Left ventricle myocardium inferior (tissue), 1 donor: Measurements from ENCODE around the gene IQCE. TPM values are rescaled to one million over a fixed set of nuclear protein-coding genes. Genes with fewer than 3 reads are reported as not detected.

ENCODE experiments used
- DNase-seq: peaks from one replicate; pipeline ENCODE4 v3.0.0-alpha.2; 2020
- H3K27ac ChIP-seq: fragments of 200-600 bp; replicated peaks from 2 replicates; pipeline ENCODE4 v1.8.0; 2021
- H3K27me3 ChIP-seq: fragments of 200-600 bp; 2 replicates; pipeline ENCODE4 v1.8.0; 2021; ENCODE audit warnings: low read depth
- H3K36me3 ChIP-seq: fragments of 200-600 bp; 2 replicates; pipeline ENCODE4 v1.8.0; 2021
- H3K4me1 ChIP-seq: fragments of 200-600 bp; 2 replicates; pipeline ENCODE4 v1.8.0; 2021
- H3K4me3 ChIP-seq: fragments of 200-600 bp; 2 replicates; pipeline ENCODE4 v1.8.0; 2021; ENCODE audit warnings: mild to moderate bottlenecking, moderate library complexity
- H3K9me3 ChIP-seq: fragments of 200-600 bp; replicated peaks from 2 replicates; pipeline ENCODE4 v1.8.0; 2021
- intact Hi-C: fragments of 100-400 bp; cut with micrococcal nuclease; formaldehyde crosslinking; loops from one replicate; pipeline ENCODE4 v1.11.0; 2022
- total RNA-seq: library from RNA; stranded (reverse); fragmentation: NEBNext Ultra II Directional; extraction: Animal tissue kit (Norgen Biotek cat#: 25700); gene quantifications from one replicate; pipeline ENCODE4 v1.2.1, GENCODE V29; 2021
- TF ChIP-seq, protein P1 (sequence below): fragments of 200-600 bp; IDR thresholded peaks from 2 replicates; pipeline ENCODE4 v1.8.0; 2021; ENCODE audit warnings: antibody characterized with exemption, mild to moderate bottlenecking, borderline replicate concordance
- donor health status: DM: no; HTN: yes; CAD: no; lungs with severe emphysema.

IQCE gene
- total RNA-seq, 1 donor from 2014 or later, result 11.5 TPM

DNA sequence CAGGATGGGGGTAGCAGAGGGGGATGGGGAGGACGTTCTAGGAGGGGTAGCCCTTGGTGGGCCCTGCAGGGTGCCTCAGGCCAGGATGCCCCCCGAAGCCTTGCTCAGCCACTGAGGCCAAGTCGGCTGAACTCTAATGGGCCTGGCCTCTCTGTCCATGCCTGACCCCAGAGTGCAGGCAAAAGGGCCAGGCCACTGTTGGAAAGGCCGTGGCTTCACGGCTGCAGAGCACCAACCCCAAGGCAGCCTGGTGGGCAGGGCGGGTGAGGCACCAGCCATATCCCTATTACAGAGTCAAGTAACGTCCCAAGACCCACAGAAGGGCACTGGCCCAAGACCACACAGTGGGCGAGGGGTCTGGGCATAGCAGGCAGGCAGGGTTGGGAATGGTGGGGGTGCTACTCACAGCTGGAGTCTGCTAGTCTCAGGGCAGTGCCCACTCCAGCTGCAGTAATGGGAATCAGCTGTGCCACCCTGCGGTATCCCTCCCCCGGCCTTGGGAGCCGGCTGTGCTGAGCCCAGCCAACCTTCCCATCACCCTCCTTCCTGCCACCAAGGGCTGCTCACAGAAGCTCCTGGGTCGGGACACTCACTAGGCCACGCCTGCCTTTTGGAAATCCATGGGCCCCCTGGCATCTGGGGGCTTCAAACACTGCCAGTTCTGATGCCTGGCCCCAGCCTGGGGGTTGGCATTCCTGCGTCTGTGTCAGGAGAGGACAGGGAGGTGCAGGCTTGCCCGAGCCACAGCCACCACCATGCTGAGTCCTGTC, 43.2 kb upstream of the IQCE start:
- H3K36me3 ChIP-seq, result no peaks in the 10 kb centered on the region
- TF ChIP-seq, protein P1, sequence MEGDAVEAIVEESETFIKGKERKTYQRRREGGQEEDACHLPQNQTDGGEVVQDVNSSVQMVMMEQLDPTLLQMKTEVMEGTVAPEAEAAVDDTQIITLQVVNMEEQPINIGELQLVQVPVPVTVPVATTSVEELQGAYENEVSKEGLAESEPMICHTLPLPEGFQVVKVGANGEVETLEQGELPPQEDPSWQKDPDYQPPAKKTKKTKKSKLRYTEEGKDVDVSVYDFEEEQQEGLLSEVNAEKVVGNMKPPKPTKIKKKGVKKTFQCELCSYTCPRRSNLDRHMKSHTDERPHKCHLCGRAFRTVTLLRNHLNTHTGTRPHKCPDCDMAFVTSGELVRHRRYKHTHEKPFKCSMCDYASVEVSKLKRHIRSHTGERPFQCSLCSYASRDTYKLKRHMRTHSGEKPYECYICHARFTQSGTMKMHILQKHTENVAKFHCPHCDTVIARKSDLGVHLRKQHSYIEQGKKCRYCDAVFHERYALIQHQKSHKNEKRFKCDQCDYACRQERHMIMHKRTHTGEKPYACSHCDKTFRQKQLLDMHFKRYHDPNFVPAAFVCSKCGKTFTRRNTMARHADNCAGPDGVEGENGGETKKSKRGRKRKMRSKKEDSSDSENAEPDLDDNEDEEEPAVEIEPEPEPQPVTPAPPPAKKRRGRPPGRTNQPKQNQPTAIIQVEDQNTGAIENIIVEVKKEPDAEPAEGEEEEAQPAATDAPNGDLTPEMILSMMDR, result no peak
- H3K4me1 ChIP-seq, result peaks cover 44% of the 10 kb centered on the region
- intact Hi-C loops, result no loop called here
- H3K27me3 ChIP-seq, result peaks cover 5% of the 10 kb centered on the region
- no peaks in the 10 kb centered on the region for H3K9me3 ChIP-seq
- no peak for DNase-seq
- no peak overlapping the region for H3K4me3 ChIP-seq
- H3K27ac ChIP-seq, result no peak overlapping the region

DNA sequence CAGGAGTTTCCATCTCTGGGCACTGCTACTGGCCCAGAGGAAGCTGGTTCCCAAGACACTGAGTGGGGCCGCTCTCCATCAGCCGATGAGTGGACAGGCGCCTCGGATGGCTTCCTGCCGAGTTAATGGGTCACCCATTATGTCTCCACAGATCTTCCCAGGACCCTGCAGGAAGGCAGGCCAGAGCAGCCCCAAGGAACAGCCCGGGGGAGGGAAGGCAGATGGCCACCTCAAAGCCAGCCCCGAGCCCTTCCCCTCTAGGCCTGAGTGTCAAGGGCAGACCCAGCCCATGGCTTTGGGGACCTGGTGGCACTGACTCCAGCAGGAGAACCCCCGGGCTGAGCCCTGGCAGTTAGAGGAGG, 42.6 kb upstream of the IQCE start:
- no peak for DNase-seq
- TF ChIP-seq, protein P1, result no peak
- intact Hi-C loops, result no loop called here

DNA sequence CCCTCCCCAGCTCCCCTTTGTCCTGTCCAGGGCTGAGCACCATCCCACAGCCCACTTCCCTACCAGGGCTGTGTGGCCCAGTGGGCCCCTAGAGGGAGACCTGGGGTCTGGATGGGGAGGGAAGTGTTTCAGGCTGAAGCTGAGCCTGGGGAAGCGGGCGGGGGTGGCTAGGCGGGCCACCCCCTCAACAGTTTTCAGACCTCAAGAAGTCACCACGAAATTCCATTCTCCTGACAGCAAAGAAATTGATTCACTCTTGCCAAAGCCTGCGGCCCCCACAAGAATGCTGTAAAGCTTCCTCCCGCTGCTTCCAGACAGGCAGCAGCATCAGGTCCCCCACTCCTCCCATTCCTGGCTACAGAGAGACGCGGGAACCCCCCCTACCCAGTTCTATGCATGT, 41.8 kb upstream of the IQCE start:
- Histone ChIP-seq H3K36me3 (no peaks in the 10 kb centered on the region), H3K4me3 (no peak overlapping the region), H3K4me1 (peaks cover 44% of the 10 kb centered on the region), H3K27ac (no peak overlapping the region), H3K27me3 (peaks cover 20% of the 10 kb centered on the region), H3K9me3 (no peaks in the 10 kb centered on the region)
- TF ChIP-seq, protein P1, result no peak
- no peak for DNase-seq
- intact Hi-C loops, result no loop called here

More for the DNA sequence above, 42.6 kb upstream of the IQCE start:
- Histone ChIP-seq H3K27ac (no peak overlapping the region), H3K4me3 (no peak overlapping the region), H3K36me3 (no peaks in the 10 kb centered on the region), H3K27me3 (peaks cover 11% of the 10 kb centered on the region), H3K4me1 (peaks cover 44% of the 10 kb centered on the region), H3K9me3 (no peaks in the 10 kb centered on the region)

DNA sequence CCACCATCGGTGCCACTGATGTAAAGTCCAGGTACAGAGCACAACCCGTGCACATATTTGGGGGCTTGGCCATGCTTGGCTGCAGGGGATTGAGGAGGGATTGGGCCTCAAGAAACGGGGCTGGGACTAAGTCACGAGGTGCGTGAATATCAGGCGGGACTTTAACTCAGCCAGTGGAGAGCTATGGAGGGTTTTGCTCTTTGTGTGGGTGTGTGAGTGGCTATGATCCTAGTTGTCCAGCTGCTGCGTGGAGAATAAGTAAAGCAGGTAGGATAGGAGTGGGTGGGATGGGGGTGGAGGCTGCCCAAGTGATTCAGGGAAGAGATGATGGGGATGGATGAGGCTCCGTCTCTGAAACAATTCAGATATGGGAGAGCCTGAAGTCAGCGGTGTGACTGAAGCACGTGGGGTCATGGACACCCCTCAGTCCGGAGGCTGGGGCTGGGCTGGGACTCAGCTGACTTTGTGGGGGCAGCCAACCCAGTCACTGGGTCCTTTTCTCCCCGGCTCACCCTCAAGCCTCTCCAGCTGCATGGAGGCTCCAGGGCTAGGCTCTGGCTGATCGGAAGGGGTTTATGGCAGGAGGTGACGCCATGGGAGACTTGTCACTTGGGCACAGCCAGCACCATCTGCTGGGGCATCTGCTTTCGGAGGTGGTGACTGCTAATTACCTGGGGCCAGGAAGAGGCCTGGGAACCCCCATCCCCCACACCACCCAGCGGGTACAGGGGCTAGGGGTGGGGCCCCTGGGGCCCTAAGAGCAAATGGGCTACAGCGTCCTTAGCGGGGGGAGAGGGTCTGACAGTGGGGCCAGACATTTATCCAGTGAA, 40.9 kb upstream of the IQCE start:
- TF ChIP-seq, protein P1, result no peak
- Histone ChIP-seq H3K4me3 (no peak overlapping the region), H3K27ac (peak overlapping the region; percentile 71), H3K27me3 (peaks cover 28% of the 10 kb centered on the region), H3K36me3 (no peaks in the 10 kb centered on the region), H3K4me1 (peaks cover 44% of the 10 kb centered on the region), H3K9me3 (no peaks in the 10 kb centered on the region)
- DNase-seq, result no peak
- intact Hi-C loops, result no loop called here

DNA sequence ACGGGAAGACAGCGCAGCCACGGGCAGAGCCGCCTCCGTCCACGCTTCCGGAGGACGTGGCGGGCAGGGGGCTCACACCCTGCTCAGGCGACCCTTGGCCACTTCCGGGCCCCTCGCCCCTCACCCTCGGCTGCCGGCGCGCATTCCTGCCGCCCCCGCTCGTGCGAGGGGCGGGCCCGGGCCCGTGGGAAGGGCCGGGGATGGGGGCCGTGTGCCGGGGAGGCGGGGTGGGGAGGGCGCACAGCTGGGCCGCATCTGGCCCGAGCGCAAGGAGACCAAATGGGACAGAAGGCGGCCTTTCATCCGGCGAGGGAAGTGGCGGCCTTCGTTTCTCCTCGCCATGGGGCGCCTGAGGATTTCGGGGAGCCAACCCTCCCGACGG, 40.1 kb upstream of the IQCE start:
- H3K9me3 ChIP-seq, result no peaks in the 10 kb centered on the region
- H3K4me1 ChIP-seq, result peaks cover 52% of the 10 kb centered on the region
- H3K27me3 ChIP-seq, result peaks cover 37% of the 10 kb centered on the region
- intact Hi-C loops, result no loop called here
- H3K36me3 ChIP-seq, result no peaks in the 10 kb centered on the region
- H3K4me3 ChIP-seq, result peak overlapping the region; percentile 73
- TF ChIP-seq, protein P1, result no peak
- no peak for DNase-seq
- peak overlapping the region; percentile 71 for H3K27ac ChIP-seq
